Activated T-cell treated with anti-CD3 and anti-CD28 coated beads, Interleukin-2, amount 50 U/mL, for 4 hours (primary cell): ENCODE results near the gene USP7. TPM values are rescaled to one million over a fixed set of nuclear protein-coding genes. Genes with fewer than 3 reads are reported as not detected.

Experiments
- ATAC-seq, 2 donors: fragments of 200-7000 bp; cut with Tn5 transposase; one replicate each; pipeline ENCODE4 v1.10.0; 2021
- DNase-seq: peaks from one replicate; pipeline ENCODE4 v3.0.0-alpha.2; 2020
- H3K27me3 Mint-ChIP-seq: one replicate; pipeline ENCODE4 v1.8.0; 2021; ENCODE audit warnings: low read depth, mixed read lengths
- H3K36me3 Mint-ChIP-seq: one replicate; pipeline ENCODE4 v1.8.0; 2022; ENCODE audit warnings: mixed read lengths; ENCODE audit not compliant: insufficient read depth
- H3K4me1 Mint-ChIP-seq: one replicate; pipeline ENCODE4 v1.8.0; 2021; ENCODE audit warnings: low read depth, mixed read lengths
- H3K4me3 Mint-ChIP-seq: one replicate; pipeline ENCODE4 v1.8.0; 2021; ENCODE audit warnings: mild to moderate bottlenecking, moderate library complexity, mixed read lengths
- H3K9me3 Mint-ChIP-seq: one replicate; pipeline ENCODE4 v1.8.0; 2021; ENCODE audit warnings: mixed read lengths
- total RNA-seq, 3 donors: library from RNA; stranded (reverse); gene quantifications; one replicate each; pipeline ENCODE4 v1.2.1, GENCODE V29; 2021

USP7 gene
- total RNA-seq, 3 donors from 2014 or later: 189 to 210 (median 196) TPM

- peaks cover 64% of the 10 kb centered on the region for H3K36me3 Mint-ChIP-seq
- H3K4me1 Mint-ChIP-seq: no peaks in the 10 kb centered on the region
- H3K27me3 Mint-ChIP-seq: no peaks in the 10 kb centered on the region
- H3K4me3 Mint-ChIP-seq: no peak overlapping the region
- H3K9me3 Mint-ChIP-seq: no peaks in the 10 kb centered on the region
- DNase-seq: no peak
- ATAC-seq: no peak
These were observed 63.9 kb downstream of the USP7 start for GRCh38 chr16:8899709-8900317.

GRCh38 chr16:8898660-8899318 is 64.9 kb downstream of the USP7 start:
- no peak for DNase-seq
- ATAC-seq: no peak
- Mint-ChIP-seq H3K27me3 (no peaks in the 10 kb centered on the region), H3K9me3 (no peaks in the 10 kb centered on the region), H3K4me1 (no peaks in the 10 kb centered on the region), H3K36me3 (peaks cover 66% of the 10 kb centered on the region), H3K4me3 (no peak overlapping the region)

DNA sequence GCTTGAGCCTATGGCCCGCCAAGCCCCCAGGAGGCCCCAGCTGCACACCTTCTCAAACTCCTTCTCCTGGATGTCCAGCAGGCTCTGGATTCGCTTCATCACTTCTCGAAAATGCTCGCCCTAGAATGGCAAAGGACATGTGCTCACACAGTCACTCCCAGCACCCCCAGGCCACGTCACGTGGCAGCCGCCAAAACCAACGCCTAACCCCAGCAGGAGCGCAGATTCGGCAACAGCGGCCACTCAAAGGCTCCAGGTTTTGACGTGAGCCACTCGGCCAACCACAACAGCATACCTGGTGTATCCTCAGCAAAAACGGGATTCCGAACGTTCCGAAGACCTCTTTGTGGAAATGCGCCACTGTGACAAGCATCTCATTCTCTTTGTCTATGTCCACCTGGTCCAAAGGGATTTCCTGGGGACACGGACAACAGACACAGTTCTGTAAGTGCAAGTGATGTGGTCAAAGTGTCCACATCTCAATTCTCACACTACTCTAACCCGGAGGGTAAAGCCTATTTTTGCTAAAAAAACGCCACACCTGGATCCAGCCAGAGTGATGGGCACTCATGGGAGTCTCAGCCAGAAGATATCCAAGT is 68.9 kb downstream of the USP7 start:
- Mint-ChIP-seq H3K27me3 (no peaks in the 10 kb centered on the region), H3K4me3 (no peak overlapping the region), H3K4me1 (peaks cover 27% of the 10 kb centered on the region), H3K9me3 (no peaks in the 10 kb centered on the region), H3K36me3 (peaks cover 71% of the 10 kb centered on the region)
- DNase-seq (no peak), ATAC-seq (no peak)

GRCh38 chr16:8893976-8894690 is 69.6 kb downstream of the USP7 start:
- ATAC-seq: no peak
- peaks cover 66% of the 10 kb centered on the region for H3K36me3 Mint-ChIP-seq

GRCh38 chr16:8893426-8893825 is 70.3 kb downstream of the USP7 start:
- Mint-ChIP-seq H3K27me3 (no peaks in the 10 kb centered on the region), H3K36me3 (peaks cover 62% of the 10 kb centered on the region), H3K4me1 (peaks cover 27% of the 10 kb centered on the region), H3K4me3 (no peak overlapping the region), H3K9me3 (no peaks in the 10 kb centered on the region)
- ATAC-seq (no peak), DNase-seq (no peak)

More at GRCh38 chr16:8893976-8894690, 69.6 kb downstream of the USP7 start:
- H3K27me3 Mint-ChIP-seq: no peaks in the 10 kb centered on the region
- H3K9me3 Mint-ChIP-seq: no peaks in the 10 kb centered on the region
- DNase-seq: no peak
- H3K4me1 Mint-ChIP-seq: peaks cover 27% of the 10 kb centered on the region
- no peak overlapping the region for H3K4me3 Mint-ChIP-seq

GRCh38 chr16:8892101-8892575 is 71.6 kb downstream of the USP7 start:
- peaks cover 30% of the 10 kb centered on the region for H3K4me1 Mint-ChIP-seq
- no peaks in the 10 kb centered on the region for H3K9me3 Mint-ChIP-seq
- DNase-seq: no peak
- peaks cover 51% of the 10 kb centered on the region for H3K36me3 Mint-ChIP-seq
- H3K27me3 Mint-ChIP-seq: no peaks in the 10 kb centered on the region
- peak overlapping the region; percentile 67 for H3K4me3 Mint-ChIP-seq
- ATAC-seq: peak; percentile 13 to 35

DNA sequence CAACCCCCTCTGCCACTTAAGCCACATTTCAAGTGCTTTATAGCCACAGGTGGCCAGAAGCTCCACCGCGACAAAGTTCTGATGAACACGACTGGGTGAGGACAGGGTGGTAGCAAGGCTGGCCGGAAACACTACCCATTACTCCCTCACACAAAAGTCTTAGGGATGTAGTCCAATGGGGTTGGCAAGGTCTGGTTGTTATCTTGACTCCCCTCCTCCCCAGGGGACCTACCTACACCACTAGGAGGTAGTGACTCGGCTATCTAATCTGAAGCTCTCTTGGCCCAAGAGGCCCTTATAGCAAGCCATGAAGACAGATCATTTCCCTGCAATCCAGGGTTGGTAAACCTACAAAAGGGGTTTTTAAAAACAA is 73.2 kb downstream of the USP7 start:
- H3K4me1 Mint-ChIP-seq: peaks cover 38% of the 10 kb centered on the region
- DNase-seq (no peak), ATAC-seq (no peak)
- peaks cover 43% of the 10 kb centered on the region for H3K36me3 Mint-ChIP-seq
- no peaks in the 10 kb centered on the region for H3K9me3 Mint-ChIP-seq
- peaks cover 4% of the 10 kb centered on the region for H3K27me3 Mint-ChIP-seq
- H3K4me3 Mint-ChIP-seq: no peak overlapping the region

DNA sequence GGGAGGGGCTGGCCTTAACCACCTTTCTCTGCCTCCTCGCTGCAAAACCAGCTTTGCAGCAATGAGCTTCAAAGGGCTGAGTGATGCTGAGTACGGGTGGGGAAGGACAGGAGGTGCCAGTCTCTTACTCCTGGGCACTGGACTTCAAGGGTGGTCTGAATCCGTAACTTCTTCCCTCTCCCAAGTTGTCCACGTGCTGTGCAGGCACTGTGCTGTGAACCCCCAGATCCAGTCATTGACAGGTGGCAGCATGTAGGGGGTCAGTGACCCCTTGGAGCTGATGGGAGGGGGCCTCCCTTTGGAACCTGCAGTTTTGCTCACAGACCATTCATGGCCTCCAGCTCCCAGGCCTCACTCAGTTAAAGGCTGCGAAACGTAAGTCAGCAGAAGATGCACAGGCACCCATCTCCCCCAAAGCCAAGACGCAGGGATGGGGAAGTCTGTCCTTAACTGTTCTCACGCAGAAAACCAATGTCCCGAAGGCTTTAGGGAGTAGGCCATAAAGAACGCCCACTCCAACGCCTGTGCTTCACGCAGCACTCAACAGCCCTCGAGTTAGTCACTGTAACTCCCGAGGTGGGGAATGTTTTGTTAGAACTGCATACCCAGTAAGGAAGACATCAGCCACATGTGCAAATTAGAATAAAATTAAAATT is 73.7 kb downstream of the USP7 start:
- ATAC-seq: no peak
- Mint-ChIP-seq H3K4me1 (peaks cover 40% of the 10 kb centered on the region), H3K36me3 (peaks cover 38% of the 10 kb centered on the region), H3K27me3 (peaks cover 4% of the 10 kb centered on the region), H3K4me3 (no peak overlapping the region), H3K9me3 (no peaks in the 10 kb centered on the region)
- DNase-seq: no peak

GRCh38 chr16:8888951-8889892 is 74.5 kb downstream of the USP7 start:
- ATAC-seq: no peak
- peaks cover 4% of the 10 kb centered on the region for H3K27me3 Mint-ChIP-seq

DNA sequence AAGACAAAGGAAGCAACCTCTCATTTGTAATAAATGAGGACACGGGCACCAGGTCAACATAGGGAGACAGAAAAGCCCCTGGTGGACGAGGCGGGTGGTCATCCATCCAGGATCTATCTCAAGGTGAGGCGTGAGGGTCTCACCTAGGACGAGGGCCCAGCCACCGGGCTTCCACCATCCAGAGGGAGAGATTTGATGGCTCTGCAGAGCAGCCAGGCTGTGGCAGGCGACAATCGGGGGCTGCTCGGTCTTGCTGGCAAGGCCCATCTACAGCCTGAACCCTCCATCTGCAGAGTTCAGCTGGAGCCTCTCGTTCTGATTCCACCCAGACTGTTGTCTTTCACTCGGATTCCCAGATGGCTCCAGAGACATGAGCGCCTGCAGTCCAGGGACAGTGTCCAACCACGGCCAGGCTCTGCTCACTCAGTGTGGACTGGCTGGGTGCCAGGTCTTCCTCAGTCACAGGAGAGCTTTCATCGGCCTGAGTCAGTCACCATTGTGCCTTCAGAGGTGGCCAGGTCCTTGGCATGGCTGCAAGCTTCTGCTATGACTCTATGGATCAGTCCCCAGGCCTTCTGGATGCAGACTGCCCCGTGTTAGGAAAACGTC is 75.7 kb downstream of the USP7 start:
- H3K27me3 Mint-ChIP-seq: peaks cover 9% of the 10 kb centered on the region
- no peak for ATAC-seq

More at GRCh38 chr16:8888951-8889892, 74.5 kb downstream of the USP7 start:
- H3K9me3 Mint-ChIP-seq: no peaks in the 10 kb centered on the region
- H3K4me3 Mint-ChIP-seq: no peak overlapping the region
- no peak for DNase-seq
- peaks cover 40% of the 10 kb centered on the region for H3K4me1 Mint-ChIP-seq
- H3K36me3 Mint-ChIP-seq: peaks cover 32% of the 10 kb centered on the region

GRCh38 chr16:8887431-8887765 is 76.3 kb downstream of the USP7 start:
- peaks cover 9% of the 10 kb centered on the region for H3K27me3 Mint-ChIP-seq
- no peak overlapping the region for H3K4me3 Mint-ChIP-seq
- H3K36me3 Mint-ChIP-seq: peaks cover 21% of the 10 kb centered on the region
- DNase-seq (no peak), ATAC-seq (no peak)
- H3K4me1 Mint-ChIP-seq: peaks cover 32% of the 10 kb centered on the region
- H3K9me3 Mint-ChIP-seq: no peaks in the 10 kb centered on the region

More for the DNA sequence above, 75.7 kb downstream of the USP7 start:
- H3K36me3 Mint-ChIP-seq: peaks cover 26% of the 10 kb centered on the region
- no peaks in the 10 kb centered on the region for H3K9me3 Mint-ChIP-seq
- H3K4me1 Mint-ChIP-seq: peaks cover 37% of the 10 kb centered on the region
- DNase-seq: no peak
- H3K4me3 Mint-ChIP-seq: no peak overlapping the region

DNA sequence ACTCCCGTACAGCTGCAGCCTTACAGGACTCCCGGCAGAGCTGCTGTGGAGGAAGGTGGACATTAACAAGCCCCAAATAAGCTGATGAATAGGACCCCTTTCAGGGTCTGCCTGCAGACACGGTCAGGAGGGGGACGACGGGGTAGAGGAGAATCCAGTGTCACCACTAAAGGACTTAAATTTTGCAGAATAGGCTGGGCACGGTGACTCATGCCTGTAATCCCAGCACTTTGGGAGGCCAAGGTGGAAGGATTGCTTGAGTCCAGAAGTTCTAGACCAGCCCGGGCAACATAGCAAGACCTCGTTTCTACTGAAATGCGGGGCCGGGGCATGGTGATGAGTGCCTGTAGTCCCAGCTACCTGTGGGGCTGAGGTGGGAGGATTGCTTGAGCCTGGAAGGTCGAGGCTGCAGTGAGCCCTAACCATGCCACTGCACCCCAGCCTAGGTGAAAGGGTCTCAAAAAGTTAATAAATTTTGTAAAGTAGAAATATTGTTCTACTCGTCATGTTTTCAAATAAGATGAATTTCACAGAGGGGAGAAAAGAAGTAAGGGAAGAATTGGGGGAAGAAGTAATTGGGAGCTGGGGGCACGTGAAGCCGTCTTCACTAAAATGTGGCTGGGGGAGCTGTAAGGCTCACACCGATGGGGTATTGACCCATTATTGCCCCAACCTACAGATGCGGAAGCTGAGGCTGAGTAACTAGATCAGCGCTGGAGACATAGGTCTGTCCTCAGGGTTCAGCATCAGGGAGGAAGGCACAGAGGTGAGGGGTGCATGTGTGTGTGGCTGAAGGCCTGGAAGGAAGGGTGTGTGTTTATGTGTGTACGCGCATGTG is 76.9 kb downstream of the USP7 start:
- peaks cover 16% of the 10 kb centered on the region for H3K36me3 Mint-ChIP-seq
- ATAC-seq: no peak
- peaks cover 26% of the 10 kb centered on the region for H3K4me1 Mint-ChIP-seq
- no peaks in the 10 kb centered on the region for H3K9me3 Mint-ChIP-seq
- no peak overlapping the region for H3K4me3 Mint-ChIP-seq
- H3K27me3 Mint-ChIP-seq: peaks cover 9% of the 10 kb centered on the region
- DNase-seq: no peak
